ENCODE measurements around the gene TPM4.
"Not testable (repeated sequence)": the region's sequence is repeated elsewhere in the genome, so short reads cannot be mapped to it uniquely, and the experiment has no call there.

The TPM4 gene

DNA sequence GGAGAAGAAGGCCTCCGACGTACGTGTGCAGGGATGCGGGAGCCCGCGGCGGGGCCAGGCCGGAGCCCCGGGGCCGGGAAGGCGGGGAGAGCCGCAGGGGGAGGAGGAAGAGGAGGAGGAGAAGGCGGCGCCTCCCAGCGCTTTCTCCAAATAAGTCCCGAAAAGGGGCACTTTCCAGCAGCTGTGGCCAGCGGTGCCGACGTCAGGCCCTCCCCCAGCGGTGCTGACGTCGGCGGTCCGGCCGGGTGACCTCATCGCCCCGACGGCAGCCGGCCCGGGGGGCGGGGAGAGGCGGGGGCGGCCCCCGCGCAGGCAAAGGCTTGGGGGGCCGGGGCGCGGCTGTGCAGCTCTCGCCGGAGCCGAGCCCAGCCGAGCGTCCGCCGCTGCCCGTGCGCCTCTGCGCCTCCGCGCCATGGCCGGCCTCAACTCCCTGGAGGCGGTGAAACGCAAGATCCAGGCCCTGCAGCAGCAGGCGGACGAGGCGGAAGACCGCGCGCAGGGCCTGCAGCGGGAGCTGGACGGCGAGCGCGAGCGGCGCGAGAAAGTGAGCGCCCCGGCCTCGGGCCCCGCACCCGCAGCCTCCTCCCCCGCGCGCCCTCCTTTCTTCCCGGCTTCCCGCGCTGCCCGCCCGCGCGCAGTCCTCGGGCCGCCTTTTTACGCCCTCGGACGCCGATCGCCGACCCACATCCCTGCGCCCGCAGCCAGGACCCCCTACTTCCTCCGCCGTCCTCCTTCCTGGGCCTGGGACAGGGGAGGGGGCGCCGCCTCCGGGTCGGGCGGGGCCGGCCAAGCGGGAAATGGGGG, at the start of gene TPM4:
TPM4 (plus strand) TSS at position 342 of the 804 bp plus-strand sequence; CDS start at position 413, 71 bp downstream.
- peak; percentile 92 for DNase-seq

DNA sequence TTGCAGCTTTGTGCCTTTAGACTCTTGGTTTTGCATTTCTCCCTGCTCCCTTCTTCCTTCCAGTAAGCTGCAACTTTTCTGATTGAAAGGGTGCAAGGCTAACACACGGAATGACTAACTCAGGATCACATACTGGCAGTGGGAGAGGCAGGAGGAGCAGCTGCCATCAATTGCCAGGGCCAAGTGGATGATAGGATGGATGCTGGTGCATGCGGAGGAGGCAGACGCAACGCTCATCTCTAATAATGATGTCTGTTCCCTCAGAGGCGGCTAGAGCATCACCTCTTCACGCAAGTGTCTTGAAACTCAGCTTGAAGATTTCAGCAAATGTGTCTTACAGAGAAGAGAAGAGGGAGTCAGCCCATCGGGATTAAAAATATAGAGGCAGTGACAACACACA, 49.5 kb upstream of the TPM4 start:
- DNase-seq, result no peak

DNA sequence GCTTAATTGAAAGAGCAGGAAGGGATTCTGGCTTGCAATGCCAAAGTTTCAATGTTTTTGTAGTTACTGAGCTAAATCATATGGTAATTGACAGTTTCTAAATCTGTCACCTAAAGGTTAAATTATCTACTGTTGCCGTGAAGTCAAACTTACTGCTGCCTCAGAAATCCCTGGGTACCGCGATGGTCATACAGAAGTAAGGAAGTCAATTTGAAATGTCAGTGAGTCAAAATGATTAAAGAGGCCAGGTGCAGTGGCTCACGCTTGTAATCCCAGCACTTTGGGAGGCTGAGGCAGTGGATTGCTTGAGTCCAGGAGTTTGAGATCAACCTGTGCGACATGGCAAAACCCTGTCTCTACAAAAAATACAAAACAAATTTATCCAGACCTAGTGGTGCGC, 48.8 kb upstream of the TPM4 start:
- no peak for DNase-seq

DNA sequence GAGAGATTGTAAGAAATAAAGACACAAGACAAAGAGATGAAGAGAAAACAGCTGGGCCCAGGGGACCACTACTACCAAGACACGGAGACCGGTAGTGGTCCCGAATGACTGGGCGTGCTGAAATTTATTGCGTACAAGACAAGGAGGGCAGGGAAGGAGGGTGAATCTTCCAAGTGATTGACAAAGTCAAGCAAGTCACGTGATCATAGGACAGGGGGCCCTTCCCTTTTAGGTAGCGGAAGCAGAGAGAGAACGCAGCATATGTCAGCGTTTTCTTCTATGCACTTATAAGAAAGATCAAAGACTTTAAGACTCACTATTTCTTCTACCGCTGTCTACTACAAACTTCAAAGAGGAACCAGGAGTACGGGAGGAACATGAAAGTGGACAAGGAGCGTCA, 46.1 kb upstream of the TPM4 start:
- DNase-seq, result not testable (repeated sequence)

DNA sequence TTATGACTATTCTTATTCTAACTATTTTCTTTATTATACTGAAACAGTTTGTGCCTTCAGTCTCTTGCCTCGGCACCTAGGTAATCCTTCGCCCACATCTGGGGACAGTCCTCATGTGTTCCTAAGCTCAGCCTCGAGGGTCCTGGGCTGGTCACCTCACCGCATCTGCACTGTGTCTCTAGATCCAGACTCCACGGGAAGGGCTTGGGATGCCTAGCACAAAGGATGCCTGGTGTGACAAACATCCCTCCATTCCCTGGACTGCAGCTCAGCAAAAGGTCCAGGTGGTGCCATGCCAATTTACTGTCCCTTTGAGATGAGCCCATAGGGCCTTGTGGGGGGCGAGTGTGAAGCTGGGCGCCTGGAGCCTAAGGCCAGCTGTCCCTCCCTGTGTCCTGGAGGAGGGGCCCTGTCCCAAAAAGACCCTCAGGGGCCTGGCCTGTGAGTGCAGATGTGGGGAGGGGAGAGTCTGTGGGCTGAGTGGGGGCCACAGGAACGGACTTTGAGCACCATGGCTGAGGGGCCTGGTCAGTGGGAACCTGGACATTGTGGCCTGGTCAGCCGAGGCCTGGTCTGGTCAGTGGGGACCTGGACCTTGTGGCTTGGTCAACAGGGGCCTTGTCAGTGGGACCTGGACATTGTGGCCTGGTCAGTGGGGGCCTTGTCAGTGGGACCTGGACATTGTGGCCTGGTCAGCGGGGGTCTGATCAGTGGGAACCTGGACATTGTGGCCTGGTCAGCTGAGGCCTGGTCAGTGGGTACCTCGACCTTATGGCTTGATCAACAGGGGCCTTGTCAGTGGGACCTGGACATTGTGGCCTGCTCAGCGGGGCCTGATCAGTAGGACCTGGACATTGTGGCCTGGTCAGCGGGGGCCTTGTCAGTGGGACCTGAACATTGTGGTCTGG, 45.1 kb upstream of the TPM4 start:
- DNase-seq, result no peak

DNA sequence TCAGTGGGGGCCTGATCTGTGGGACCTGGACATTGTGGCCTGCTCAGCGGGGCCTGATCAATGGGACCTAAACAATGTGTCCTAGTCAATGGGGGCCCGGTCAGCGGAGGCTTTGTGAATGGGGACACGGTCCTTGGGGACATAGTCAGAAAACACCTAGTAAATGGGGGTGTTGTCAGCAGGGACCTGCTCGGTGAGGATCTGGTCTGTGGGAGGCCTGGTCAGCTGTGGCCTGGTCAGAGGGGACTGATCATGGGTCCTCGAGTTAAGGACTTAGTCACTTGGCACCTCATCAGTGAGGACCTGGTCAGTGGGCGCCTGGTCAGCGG, 44.5 kb upstream of the TPM4 start:
- no peak for DNase-seq

DNA sequence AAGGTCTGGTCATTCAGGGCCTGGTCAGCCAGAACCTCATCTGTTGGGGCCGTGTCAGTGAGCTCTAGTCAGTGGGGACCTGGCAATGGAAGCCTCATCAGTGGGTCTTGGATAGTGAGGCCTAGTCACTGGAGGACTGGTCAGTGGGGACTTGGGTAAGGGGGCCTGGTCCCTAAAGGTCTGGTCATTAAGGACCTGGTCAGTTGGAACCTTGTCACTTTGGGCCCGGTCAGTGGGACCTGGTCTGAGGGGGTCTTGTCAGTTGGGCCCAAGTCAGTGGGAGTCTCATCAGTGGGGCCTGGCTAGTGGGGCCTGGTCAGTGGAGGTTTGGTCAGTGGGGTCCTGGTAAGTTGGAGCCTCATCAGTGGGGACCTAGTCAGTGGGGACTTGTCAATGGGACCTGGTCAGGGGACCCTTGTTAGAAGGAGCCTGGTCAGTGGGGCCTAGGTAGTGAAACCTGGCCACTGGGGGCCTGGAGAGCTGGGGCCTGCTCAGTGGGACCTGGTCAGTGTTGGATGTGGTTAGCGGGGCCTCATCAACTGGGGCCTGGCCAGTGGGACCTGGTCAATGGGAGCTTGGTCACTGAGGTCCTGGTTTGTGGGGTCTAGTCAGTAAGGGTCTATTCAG, 43.7 kb upstream of the TPM4 start:
- no peak for DNase-seq

DNA sequence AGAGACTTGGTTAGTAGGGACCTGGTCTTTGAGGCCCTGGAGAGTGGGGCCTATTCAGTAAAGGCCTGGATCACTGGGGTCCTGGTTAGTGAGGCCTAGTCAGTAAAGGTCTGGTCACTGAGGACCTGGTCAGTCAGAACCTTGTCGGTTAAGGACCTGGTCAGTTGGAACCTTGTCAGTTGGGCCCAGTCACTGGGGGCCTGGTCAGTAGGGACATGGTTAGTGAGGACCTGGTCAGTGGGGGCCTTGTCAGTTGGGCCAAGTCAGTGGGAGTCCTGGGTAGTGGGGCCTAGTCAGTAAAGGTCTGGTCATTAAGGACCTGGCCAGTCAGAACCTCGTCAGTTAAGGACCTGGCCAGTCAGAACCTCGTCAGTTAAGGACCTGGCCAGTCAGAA, 43.2 kb upstream of the TPM4 start:
- no peak for DNase-seq

DNA sequence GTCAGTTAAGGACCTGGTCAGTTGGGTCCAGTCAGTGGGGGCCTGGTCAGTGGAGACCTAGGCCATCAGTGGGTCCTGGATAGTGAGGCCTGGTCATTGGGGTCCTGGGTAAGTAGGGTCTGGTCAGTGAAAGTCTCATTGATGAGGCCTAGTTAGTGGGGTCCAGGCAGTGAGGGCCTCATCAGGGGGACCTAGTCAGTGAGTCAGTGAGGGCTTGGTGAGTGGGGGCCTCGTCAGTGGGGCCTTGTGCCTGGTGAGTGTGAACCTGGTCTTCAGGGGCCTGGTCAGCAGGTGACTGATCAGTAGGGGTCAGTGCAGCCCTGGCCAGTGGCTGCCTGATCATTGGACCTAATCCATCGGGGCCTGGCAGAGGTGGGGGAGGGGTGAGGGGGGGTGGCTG, 42.6 kb upstream of the TPM4 start:
- no peak for DNase-seq

DNA sequence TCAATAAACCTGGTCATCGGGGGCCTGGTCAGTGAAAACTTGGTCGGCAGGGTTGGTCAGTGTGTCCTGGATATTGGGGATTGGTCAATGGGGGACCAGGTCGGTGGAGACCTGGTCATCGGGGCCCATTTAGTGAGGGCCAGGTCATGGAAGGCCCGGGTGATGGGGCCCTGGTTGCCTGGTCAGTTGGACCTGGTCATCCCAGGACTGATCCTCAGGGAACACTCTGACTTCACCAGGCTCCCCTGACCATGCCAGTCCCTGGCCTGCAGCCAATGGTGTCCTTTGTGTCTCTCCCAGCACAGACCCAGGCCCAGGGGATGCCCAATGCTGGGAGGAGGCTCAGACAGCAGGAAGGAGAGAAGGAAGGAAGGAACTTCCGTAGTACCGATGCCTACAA, 42.1 kb upstream of the TPM4 start:
- DNase-seq, result no peak

DNA sequence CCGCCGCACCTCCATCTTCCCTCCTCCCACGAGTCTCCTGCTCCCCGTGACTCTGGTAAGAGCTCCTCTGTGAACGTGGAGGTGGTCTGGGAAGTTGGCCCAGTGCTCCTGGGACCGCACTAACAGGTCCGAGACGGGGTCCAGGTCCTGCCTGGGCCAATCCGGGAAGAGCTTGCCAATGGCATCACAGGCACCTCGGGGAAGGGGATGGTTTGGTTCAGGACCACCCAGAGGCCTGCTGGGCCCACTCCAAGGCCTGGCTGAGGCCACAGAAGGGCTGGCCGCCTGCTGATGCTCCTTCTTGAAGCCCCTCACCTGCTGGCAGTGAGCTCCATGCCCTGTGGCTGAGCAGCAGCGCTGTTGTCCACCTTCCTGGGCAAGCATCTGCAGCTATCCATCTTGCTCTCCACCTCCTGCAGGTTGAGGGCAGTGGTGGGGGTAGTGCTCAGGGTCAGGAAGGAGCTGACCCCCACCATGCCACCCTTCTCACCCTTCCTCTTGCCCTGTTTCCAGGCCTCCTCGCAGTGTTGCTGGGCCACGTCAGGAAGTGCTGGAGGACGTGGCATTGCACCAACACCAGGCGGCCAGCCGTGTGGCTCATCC, 41.2 kb upstream of the TPM4 start:
- no peak for DNase-seq

DNA sequence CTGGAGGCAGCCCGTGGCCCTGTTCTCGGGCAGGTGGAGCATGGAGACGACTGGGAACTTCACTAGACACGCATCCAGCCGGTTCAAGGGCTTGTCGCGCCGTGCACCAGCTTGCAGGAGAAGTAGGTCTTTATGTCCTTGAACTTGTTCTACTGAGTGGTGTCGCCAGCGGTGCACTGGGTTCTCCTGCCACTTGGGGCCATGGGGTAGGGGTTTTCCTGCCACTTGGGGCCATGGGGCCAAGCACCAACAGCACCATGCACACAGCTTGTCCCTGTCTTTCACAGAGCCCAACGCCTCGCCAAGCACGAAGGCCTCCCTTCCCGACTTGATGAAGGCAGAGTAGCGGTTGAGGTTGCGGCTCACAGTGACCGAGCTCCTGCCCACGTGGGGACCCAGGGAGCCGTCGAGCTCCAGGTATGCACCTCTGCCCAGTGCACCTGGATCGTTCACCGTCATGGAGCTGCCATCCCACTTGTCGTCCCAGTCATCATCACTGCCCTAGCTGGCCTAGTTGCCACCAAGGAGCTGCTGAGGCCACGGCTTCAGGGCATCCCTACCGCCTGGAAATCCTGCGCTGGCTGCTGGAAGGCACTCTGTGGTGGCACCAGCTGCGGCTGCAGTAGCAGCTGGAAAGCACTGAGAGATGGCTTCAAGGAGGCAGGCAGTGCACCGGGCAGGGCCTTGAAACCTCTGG, 40.5 kb upstream of the TPM4 start:
- no peak for DNase-seq

DNA sequence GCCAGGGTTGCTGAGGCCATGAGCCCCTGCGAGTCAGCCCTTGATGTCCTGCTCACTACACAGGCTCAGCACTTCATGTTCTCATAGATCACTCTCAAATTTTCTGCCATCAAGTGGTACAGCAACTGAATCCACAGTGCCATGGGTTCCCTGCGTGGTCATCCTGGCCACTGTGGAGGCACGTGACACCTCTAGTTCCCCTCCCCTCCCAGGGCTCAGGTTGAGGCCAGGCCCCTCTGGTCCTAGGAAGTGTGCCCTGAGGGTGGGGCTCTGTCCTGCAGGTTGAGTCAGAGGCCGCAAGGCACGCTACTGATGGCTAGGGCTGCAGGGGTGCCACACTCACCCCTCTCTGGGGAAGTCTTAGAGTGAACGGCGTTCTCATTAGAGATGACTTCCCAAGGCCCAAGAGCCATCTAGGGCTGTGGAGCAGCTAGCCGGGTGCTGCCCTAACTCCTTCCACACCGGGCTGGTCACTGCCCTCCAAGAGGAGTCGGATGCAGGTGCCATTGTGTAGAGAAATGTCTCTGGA, 39.8 kb upstream of the TPM4 start:
- no peak for DNase-seq

DNA sequence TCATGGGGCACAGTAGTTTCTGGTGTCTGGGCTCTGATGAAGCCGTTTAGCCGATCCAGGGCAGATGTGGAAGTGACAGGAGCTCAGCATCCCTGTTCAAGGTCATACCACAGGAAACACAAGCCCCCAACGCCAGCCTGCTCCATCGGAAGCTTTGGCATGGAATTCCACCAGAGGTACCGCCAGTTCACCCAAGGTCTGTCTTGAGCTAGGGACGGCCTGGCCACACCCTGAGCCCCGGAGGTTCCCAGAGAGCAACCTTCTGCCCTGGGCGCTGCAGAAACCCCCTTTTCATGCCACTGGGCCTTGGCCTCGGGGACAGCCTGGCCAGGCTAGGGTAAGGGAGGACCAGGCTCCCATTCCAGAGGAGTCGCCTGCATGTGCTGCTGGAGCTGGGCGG, 39.4 kb upstream of the TPM4 start:
- no peak for DNase-seq

DNA sequence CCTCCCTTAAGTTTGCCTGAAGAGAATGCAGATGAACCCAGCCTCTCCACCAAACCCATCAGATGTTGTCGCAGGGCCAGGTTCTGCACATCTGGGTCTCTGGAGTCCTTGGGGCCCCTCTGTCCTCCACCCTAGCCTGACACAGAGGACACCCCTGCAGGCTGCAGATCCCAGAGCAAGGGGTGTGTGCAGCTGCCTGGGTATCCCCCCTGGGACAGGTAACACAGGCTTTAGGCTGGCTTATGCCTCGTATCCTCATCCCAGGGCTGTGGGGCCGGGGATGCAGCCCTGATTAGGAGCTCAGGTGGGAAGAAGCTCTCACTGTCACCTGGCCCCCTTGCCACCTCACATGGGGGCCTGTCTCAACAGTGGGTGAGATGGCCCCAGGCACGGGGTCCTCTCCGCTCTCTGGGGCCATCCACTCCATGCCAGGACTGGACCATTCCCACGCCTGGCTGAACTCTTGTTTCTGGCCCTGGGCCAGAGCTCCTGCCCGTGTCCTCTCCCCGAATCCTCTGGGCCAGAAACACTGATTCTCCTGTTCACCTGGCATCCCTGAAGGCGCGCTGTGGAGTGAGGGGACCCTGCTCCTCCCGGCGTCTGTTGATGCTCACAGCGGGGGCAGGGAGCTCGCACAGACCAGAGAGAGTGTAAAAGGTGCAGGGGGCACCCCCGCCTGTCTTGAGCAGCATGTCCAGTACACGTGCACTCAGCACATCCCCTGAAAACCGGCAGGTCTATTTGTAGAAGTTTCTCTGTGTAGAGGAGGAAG, 38.7 kb upstream of the TPM4 start:
- no peak for DNase-seq

DNA sequence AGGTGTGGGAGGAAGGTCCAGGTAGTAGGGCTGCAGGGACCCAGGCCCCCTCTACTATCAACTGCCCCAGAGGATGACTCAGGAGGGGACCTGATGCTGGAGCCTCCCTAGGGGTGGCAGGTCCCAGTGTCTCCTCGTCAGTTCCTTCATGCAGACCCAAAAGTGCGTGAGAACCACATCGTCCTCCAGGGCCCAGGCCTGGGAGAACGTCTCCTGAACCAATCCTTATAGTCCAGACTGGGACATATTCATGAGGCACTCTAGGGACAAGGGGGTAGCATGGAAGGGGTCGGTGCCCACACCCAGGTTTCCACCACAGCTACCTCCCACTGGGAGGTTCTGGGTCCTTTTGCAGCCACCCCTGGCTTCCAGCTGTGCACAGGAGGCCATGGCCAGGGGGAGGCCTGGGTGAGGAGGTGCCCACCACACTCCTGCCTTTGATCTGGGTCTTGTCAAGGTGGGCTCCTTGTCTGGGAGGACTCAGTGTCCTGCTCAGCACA, 38.0 kb upstream of the TPM4 start:
- no peak for DNase-seq

DNA sequence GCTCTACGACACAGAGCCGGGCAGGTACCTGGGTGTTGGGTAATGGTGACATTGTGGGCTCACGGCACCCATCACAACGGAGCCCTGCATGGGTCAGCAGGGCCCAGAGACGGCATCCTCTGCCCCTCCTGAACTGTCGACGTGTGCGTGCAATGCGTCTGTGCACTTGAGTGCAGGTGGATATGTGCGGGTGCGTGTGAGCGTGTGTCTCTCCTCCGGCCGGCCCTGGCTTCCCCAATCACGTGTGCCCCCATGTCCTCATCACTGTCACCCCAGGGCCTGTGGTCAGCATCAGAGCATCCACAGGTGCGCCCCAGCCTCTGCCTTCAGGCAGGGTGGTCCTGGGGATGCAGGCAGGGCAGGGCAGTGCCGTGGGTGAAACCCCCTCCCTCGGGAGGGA, 37.2 kb upstream of the TPM4 start:
- DNase-seq, result no peak

DNA sequence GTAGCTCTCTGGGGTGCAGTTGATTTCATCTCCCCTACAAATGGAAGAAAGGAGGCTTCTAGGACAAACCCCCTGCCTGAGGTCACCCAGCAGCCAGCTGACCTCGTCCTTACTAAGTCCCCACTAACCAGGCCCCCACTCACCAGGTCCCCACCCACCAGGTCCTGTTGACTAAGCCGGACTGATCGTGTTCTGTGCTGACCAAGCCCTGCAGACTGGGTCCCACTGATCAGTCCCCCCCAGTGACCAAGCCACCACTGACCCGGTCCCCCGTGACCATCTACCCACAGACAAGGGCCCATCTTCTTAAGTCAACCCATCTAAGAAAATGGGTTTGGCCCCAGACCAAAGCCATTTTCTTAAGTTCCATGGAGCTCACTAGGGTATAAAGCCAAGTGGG, 36.8 kb upstream of the TPM4 start:
- no peak for DNase-seq

DNA sequence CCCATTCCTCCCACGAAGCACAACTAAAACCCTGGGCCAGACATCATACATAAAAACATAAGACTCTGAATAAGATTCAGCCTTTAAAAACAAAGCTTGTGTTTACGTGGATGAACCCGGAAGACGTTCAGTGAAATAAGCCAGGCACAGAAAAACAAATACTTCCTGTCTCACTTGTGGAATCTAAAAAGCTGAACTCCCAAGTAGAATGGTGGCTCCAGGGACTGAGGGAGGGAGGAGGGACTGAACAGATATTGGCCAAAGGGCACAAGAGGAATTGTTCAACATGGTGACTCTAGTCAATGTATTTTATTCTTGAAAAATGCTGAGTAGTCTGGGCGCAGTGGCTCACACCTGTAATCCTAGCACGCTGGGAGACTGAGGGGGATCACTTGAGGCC, 35.7 kb upstream of the TPM4 start:
- DNase-seq, result no peak

DNA sequence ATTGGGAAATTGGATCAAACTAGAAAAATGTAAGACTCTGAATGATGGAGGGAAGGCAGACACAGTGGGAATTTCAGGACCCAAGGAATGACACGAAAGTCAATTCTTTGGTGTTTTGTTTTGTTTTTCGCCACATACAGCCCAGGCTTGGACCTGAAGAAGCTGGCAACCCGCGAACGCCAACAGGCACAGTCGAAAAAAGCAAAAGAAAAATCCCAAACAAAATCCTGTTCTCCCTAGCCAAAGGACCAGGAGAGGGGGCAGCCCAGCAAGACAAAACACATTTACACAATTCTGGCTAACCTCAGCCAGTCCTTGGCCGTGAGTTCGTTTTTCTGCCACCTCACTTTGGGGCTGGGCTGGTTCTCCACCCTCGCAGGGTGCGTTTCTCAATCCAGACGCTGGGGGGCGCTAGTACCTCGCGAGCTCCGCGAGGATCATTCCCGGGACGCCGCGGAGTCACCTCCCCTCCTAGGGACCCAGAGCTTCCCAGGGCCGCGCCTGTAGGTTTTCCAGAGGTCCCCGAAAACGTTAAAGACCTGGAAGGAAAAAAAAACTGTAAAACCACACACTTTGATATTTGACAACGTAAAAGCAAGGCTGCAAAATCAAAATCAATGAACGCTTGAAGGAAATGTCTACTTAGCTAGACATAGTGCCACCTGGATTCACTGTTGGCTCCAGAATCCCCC, 34.9 kb upstream of the TPM4 start:
- peak; percentile 66 for DNase-seq

DNA sequence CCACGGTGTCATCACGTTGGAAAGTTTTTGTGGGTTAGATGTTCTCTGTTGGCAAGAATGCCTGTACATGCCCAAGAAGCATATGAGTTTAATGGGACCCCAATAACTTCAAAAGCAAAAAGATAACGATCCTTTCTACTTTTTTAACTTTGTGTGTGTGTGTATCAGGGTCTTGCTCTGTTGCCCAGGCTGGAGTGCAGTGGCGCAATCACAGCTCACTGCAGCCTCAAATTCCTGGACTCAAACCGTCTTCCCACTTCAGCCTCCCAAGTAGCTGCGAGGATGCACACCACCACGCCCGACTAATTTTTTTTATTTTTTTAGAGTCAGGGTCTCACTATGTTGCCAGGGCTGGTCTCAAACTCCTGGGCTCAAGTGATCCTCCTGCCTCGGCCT, 34.3 kb upstream of the TPM4 start:
- no peak for DNase-seq

All from CD4-positive, alpha-beta T cell treated with Interleukin-15 for 1 hour (primary cell).